GM20000 (cell line): ENCODE data around the gene IL1RAPL1.

Experiments
- DNase-seq: peaks from one replicate; pipeline ENCODE4 v3.0.0; 2012; ENCODE audit warnings: low spot score
- CTCF ChIP-seq: IDR thresholded peaks from 2 replicates; pipeline ENCODE4 v1.5.1; 2012; ENCODE audit warnings: mild to moderate bottlenecking, control low read depth; ENCODE audit errors: extremely low read depth, missing control alignments

IL1RAPL1 gene

DNA sequence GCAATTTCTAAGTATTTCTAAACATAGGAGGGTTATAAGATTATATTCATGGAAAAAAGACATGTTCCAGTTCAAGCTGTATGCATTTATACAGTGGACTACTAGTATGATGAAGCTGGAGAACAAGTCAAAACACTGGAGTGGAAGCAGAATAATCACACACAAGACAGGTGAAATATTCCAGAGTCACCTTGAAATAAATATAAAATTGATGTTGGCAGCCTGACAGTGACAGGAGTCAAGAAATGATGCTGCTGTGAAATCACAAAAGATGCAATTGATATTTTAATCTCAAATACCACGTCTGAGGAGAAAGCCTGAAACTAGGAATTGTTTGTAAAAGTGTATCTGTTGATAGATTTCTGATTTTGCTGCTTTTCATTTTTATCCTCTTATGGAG, 667.3 kb downstream of the IL1RAPL1 start:
- DNase-seq, result no peak
- TF ChIP-seq CTCF, result no peak

DNA sequence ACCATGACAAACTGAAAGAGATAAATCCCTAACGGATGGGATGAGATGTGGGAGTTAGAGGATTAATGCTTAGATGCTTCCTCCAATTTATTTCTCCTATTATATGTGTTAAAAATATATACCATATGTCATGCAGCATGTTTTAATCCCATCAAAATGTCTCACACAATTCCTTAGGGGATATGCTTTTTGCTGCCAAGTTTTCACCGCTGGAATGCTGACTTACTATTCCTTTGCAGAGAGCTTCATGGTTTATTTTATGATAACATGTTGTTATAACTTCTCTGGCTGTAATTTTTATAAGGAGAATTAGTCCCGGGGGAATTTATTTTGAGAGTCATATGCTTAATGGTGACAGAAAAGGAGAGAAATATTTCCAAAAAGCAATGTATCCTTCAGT, 670.3 kb downstream of the IL1RAPL1 start:
- TF ChIP-seq CTCF, result no peak
- DNase-seq, result no peak

- DNase-seq, result no peak
- TF ChIP-seq CTCF, result no peak
Observed at GRCh38 chrX:29269390-29269789, 682.1 kb downstream of the IL1RAPL1 start.

- TF ChIP-seq CTCF, result no peak
- DNase-seq, result no peak
Observed at GRCh38 chrX:29274517-29274916, 687.3 kb downstream of the IL1RAPL1 start.

- no peak for TF ChIP-seq CTCF
- no peak for DNase-seq
Observed at GRCh38 chrX:29275928-29276327, 688.7 kb downstream of the IL1RAPL1 start.

DNA sequence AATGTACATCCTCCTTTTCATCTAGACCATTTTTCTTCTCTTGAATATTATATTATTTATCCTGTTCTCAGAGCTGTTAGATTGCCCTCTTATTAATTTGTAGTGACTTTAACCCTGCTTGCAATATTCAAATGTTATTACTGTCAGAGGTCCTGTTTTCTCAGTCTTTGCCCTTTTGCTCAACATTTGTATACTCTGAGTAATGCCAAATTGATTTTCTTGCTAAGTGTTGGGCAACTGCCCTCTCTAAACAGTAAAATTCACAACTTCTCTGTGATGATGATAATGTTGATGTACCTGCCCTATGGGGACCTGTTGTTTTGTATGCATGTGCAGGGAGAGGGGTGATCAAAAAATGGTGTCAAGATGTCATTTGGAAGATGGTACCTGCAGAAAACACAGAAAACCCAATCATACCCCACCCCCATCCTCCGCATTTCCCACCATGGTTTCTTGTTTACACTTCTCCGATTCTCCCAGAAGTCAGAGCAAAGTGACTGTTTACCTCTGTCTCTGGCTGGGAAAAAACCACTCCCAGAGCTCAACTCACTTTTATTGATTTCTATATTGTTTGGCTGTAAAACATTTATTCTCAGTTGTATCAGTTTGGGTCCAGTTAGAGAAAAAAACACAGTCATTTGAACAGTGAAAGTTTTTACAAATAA, 694.0 kb downstream of the IL1RAPL1 start:
- TF ChIP-seq CTCF, result no peak
- DNase-seq, result no peak

- TF ChIP-seq CTCF, result no peak
- DNase-seq, result no peak
Observed at GRCh38 chrX:29285664-29286063, 698.4 kb downstream of the IL1RAPL1 start.
